Amygdala (tissue), 56 donors: Measurements from ENCODE around the gene HEPACAM2.
A peak's percentile ranks its signal among the peaks of the same experiment; 100 is the strongest.

Source experiments
- DNase-seq, 56 donors: peaks; one replicate each; lab custom pipeline; 2025; lab: John Stamatoyannopoulos, UW

The HEPACAM2 gene

GRCh38 chr7:93150200-93150835 is 76.0 kb downstream of the HEPACAM2 start:
- DNase-seq: no peak

- DNase-seq: no peak
These were observed 77.5 kb downstream of the HEPACAM2 start for GRCh38 chr7:93148727-93149126.

- no peak for DNase-seq
These were observed 78.1 kb downstream of the HEPACAM2 start, which contains the start of gene SAMD9L for GRCh38 chr7:93148144-93148543. Gene SAMD9L, minus strand, starts transcription at chr7:93148385. Its CDS starts 12,414 bp downstream, at chr7:93135971.

GRCh38 chr7:93147363-93147762 is 78.9 kb downstream of the HEPACAM2 start:
- peak in 8 of 56 donors; percentile 0 to 17 (median 2) for DNase-seq

- DNase-seq: no peak
These were observed 79.7 kb downstream of the HEPACAM2 start for GRCh38 chr7:93146472-93147141.

- DNase-seq: no peak
These were observed 80.2 kb downstream of the HEPACAM2 start for GRCh38 chr7:93146036-93146435.

GRCh38 chr7:93145354-93145753 is 80.9 kb downstream of the HEPACAM2 start:
- no peak for DNase-seq

GRCh38 chr7:93142127-93142526 is 84.1 kb downstream of the HEPACAM2 start:
- DNase-seq: no peak

- DNase-seq: no peak
These were observed 85.6 kb downstream of the HEPACAM2 start for GRCh38 chr7:93140582-93141191.

- DNase-seq: no peak
These were observed 87.7 kb downstream of the HEPACAM2 start for GRCh38 chr7:93138576-93138975.
